WTC11 (cell line): Measurements from ENCODE around the gene INMT. TPM values are rescaled to one million over a fixed set of nuclear protein-coding genes. Genes with fewer than 3 reads are reported as not detected.

Experiments used
- ATAC-seq: fragments of 200-7000 bp; cut with Tn5 transposase; 2 replicates; pipeline ENCODE4 v1.10.0; 2021; ENCODE audit warnings: mild to moderate bottlenecking, moderate library complexity
- CTCF ChIA-PET: fragments of 300-600 bp; sonication (Branson Sonifier 250); formaldehyde crosslinking; loops from one replicate; lab custom pipeline; 2021; ENCODE audit warnings: antibody characterized with exemption; lab: Charles Lee
- POLR2A ChIA-PET: fragments of 350-600 bp; sonication (Branson Sonifier 250); formaldehyde crosslinking; loops from one replicate; lab custom pipeline; 2021; ENCODE audit warnings: antibody characterized with exemption; lab: Charles Lee
- DNase-seq: peaks from one replicate; pipeline ENCODE4 v3.0.0; 2021; ENCODE audit warnings: low spot score
- H3K27ac Mint-ChIP-seq: 2 replicates; pipeline ENCODE4 v1.8.0; 2021; ENCODE audit warnings: mixed read lengths
- H3K27me3 Mint-ChIP-seq: 2 replicates; pipeline ENCODE4 v1.8.0; 2021; ENCODE audit warnings: low read depth, mild to moderate bottlenecking, moderate library complexity, mixed read lengths
- H3K36me3 Mint-ChIP-seq: 2 replicates; pipeline ENCODE4 v1.8.0; 2021; ENCODE audit warnings: mixed read lengths
- H3K4me1 Mint-ChIP-seq: 2 replicates; pipeline ENCODE4 v1.8.0; 2022; ENCODE audit warnings: mixed read lengths
- H3K4me3 Mint-ChIP-seq: 2 replicates; pipeline ENCODE4 v1.8.0; 2021; ENCODE audit warnings: mild to moderate bottlenecking, moderate library complexity, mixed read lengths
- H3K9me3 Mint-ChIP-seq: 2 replicates; pipeline ENCODE4 v1.8.0; 2021; ENCODE audit warnings: mixed read lengths
- AFF4 ChIP-seq: sonication (generic); formaldehyde crosslinking; IDR thresholded peaks from 2 replicates; pipeline ENCODE4 v1.8.1; 2023; ENCODE audit warnings: mild to moderate bottlenecking, missing genetic modification reagents, borderline replicate concordance
- ATF3 ChIP-seq: sonication (generic); formaldehyde crosslinking; conservative IDR thresholded peaks from 2 replicates; pipeline ENCODE4 v1.8.1; 2022; ENCODE audit warnings: mild to moderate bottlenecking, missing genetic modification reagents
- ATF6 ChIP-seq: sonication (generic); formaldehyde crosslinking; IDR thresholded peaks from 2 replicates; pipeline ENCODE4 v1.8.1; 2023; ENCODE audit warnings: mild to moderate bottlenecking, missing genetic modification reagents
- CREM ChIP-seq: sonication (generic); formaldehyde crosslinking; IDR thresholded peaks from 2 replicates; pipeline ENCODE4 v1.8.1; 2022; ENCODE audit warnings: mild to moderate bottlenecking, missing genetic modification reagents, moderate library complexity
- E2F5 ChIP-seq: sonication (generic); formaldehyde crosslinking; IDR thresholded peaks from 2 replicates; pipeline ENCODE4 v1.8.1; 2022; ENCODE audit warnings: mild to moderate bottlenecking, moderate library complexity, missing genetic modification reagents
- ELF4 ChIP-seq: sonication (generic); formaldehyde crosslinking; IDR thresholded peaks from 2 replicates; pipeline ENCODE4 v1.8.1; 2022; ENCODE audit warnings: low read depth, mild to moderate bottlenecking, moderate library complexity, missing genetic modification reagents
- EMX1 ChIP-seq: fragments of 250-450 bp; sonication (Bioruptor Pico); IDR thresholded peaks from 2 replicates; pipeline ENCODE4 v1.8.0; 2021; ENCODE audit warnings: mild to moderate bottlenecking
- ETV6 ChIP-seq: sonication (generic); formaldehyde crosslinking; IDR thresholded peaks from 2 replicates; pipeline ENCODE4 v1.8.1; 2022; ENCODE audit warnings: mild to moderate bottlenecking, missing genetic modification reagents
- FOXJ3 ChIP-seq: sonication (generic); formaldehyde crosslinking; IDR thresholded peaks from 2 replicates; pipeline ENCODE4 v1.9.0; 2021; ENCODE audit warnings: missing genetic modification reagents, mild to moderate bottlenecking, borderline replicate concordance
- FOXK1 ChIP-seq: sonication (generic); formaldehyde crosslinking; IDR thresholded peaks from 2 replicates; pipeline ENCODE4 v1.8.0; 2022; ENCODE audit warnings: mild to moderate bottlenecking, moderate library complexity, missing genetic modification reagents
- HMGA2 ChIP-seq: fragments of 250-450 bp; sonication (Bioruptor Pico); IDR thresholded peaks from 2 replicates; pipeline ENCODE4 v1.4.0; 2021; ENCODE audit warnings: mild to moderate bottlenecking, moderate library complexity
- HMGXB4 ChIP-seq: sonication (generic); formaldehyde crosslinking; IDR thresholded peaks from 2 replicates; pipeline ENCODE4 v1.8.1; 2023; ENCODE audit warnings: mild to moderate bottlenecking, moderate library complexity, missing genetic modification reagents
- JAZF1 ChIP-seq: fragments of 250-450 bp; sonication (Bioruptor Pico); IDR thresholded peaks from 2 replicates; pipeline ENCODE4 v1.9.0; 2021; ENCODE audit warnings: moderate library complexity, mild to moderate bottlenecking, inconsistent platforms
- NR1H2 ChIP-seq: sonication (generic); formaldehyde crosslinking; IDR thresholded peaks from 2 replicates; pipeline ENCODE4 v1.9.0; 2021; ENCODE audit warnings: mild to moderate bottlenecking, moderate library complexity, missing genetic modification reagents
- USF2 ChIP-seq: sonication (generic); formaldehyde crosslinking; IDR thresholded peaks from 2 replicates; pipeline ENCODE4 v1.8.1; 2023; ENCODE audit warnings: mild to moderate bottlenecking, missing genetic modification reagents, moderate library complexity
- ZBTB21 ChIP-seq: sonication (generic); formaldehyde crosslinking; IDR thresholded peaks from 2 replicates; pipeline ENCODE4 v1.8.1; 2023; ENCODE audit warnings: mild to moderate bottlenecking, missing genetic modification reagents, borderline replicate concordance
- ZBTB43 ChIP-seq: sonication (generic); formaldehyde crosslinking; IDR thresholded peaks from 2 replicates; pipeline ENCODE4 v1.8.1; 2023; ENCODE audit warnings: mild to moderate bottlenecking, missing genetic modification reagents
- ZNF263 ChIP-seq: sonication (generic); formaldehyde crosslinking; IDR thresholded peaks from 2 replicates; pipeline ENCODE4 v1.8.1; 2022; ENCODE audit warnings: low read depth, mild to moderate bottlenecking, moderate library complexity, missing genetic modification reagents
- ZNF317 ChIP-seq: sonication (generic); formaldehyde crosslinking; IDR thresholded peaks from 2 replicates; pipeline ENCODE4 v1.8.1; 2023; ENCODE audit warnings: low read depth, mild to moderate bottlenecking, moderate library complexity, missing genetic modification reagents, borderline replicate concordance
- total RNA-seq: library from RNA; stranded (reverse); gene quantifications from 3 replicates; pipeline ENCODE4 v1.2.3, GENCODE V29; 2021

The INMT gene
- total RNA-seq, 1 experiment from 2014 or later: 3.5 TPM

- no peaks in the 10 kb centered on the region for H3K9me3 Mint-ChIP-seq
- ChIA-PET CTCF (interaction anchor here (1.0 to 1.1 kb wide), 2 partner anchors 13 to 46 kb away, joined by 5 read pairs; partner anchors contain the start of gene CRHR2), POLR2A (no interaction called here)
- no peaks in the 10 kb centered on the region for H3K36me3 Mint-ChIP-seq
- H3K27me3 Mint-ChIP-seq: peaks cover 15% of the 10 kb centered on the region
- no peak overlapping the region for H3K4me3 Mint-ChIP-seq
- no peak for ATAC-seq
- H3K4me1 Mint-ChIP-seq: peaks cover 41% of the 10 kb centered on the region
- TF ChIP-seq ATF3 (CRISPR knock-in tag) (no peak), EMX1 (CRISPR knock-in tag) (no peak), ELF4 (CRISPR knock-in tag) (no peak), USF2 (CRISPR knock-in tag) (peak; percentile 22; the same call in 1 of the 2 replicates), NR1H2 (CRISPR knock-in tag) (no peak)
- DNase-seq: no peak
- no peak overlapping the region; the same call in 1 of the 2 replicates for H3K27ac Mint-ChIP-seq
Observed at GRCh38 chr7:30728591-30729100, 23.3 kb upstream of the INMT start.

- POLR2A ChIA-PET: no interaction called here
- no peak overlapping the region for H3K27ac Mint-ChIP-seq
- H3K9me3 Mint-ChIP-seq: no peaks in the 10 kb centered on the region
- H3K36me3 Mint-ChIP-seq: no peaks in the 10 kb centered on the region
- peaks cover 10% of the 10 kb centered on the region for H3K27me3 Mint-ChIP-seq
- no peak for ATAC-seq
- DNase-seq: no peak
- TF ChIP-seq JAZF1 (CRISPR knock-in tag) (no peak), FOXJ3 (CRISPR knock-in tag) (no peak), ZBTB43 (no peak), ATF6 (CRISPR knock-in tag) (no peak)
- peaks cover 44% of the 10 kb centered on the region for H3K4me1 Mint-ChIP-seq
- CTCF ChIA-PET: interaction anchor here (1.0 kb wide), 1 partner anchor 47 kb away, joined by 5 read pairs; the partner anchor contains the start of gene CRHR2
- H3K4me3 Mint-ChIP-seq: no peak overlapping the region
Observed at GRCh38 chr7:30729642-30730041, 22.3 kb upstream of the INMT start.

- Mint-ChIP-seq H3K4me3 (no peak overlapping the region), H3K27me3 (peaks cover 5% of the 10 kb centered on the region), H3K4me1 (peaks cover 44% of the 10 kb centered on the region), H3K27ac (no peak overlapping the region), H3K9me3 (peaks cover 2% of the 10 kb centered on the region; the same call in 1 of the 2 replicates), H3K36me3 (no peaks in the 10 kb centered on the region)
- no peak for DNase-seq
- no peak for ATAC-seq
- ChIA-PET CTCF (interaction anchor here (1.1 kb wide), 1 partner anchor 22 kb away, joined by 3 read pairs; no protein-coding TSS in a partner anchor), POLR2A (no interaction called here)
- TF ChIP-seq HMGXB4 (CRISPR knock-in tag) (no peak), E2F5 (CRISPR knock-in tag) (no peak), ZBTB21 (CRISPR knock-in tag) (no peak), ZBTB43 (no peak), ETV6 (CRISPR knock-in tag) (no peak), ZNF317 (CRISPR knock-in tag) (no peak), CREM (CRISPR knock-in tag) (no peak), FOXK1 (no peak), ZNF263 (CRISPR knock-in tag) (no peak), AFF4 (CRISPR knock-in tag) (no peak), HMGA2 (CRISPR knock-in tag) (no peak)
Observed at GRCh38 chr7:30730097-30730496, 21.8 kb upstream of the INMT start.
